PC-9 (cell line): Measurements from ENCODE around the gene OR2F2.

ENCODE experiments used
- CTCF ChIP-seq: fragments of 200-600 bp; sonication (generic); conservative IDR thresholded peaks from 2 replicates; pipeline ENCODE4 v1.6.1; 2017; ENCODE audit warnings: mixed run types, antibody characterized with exemption, mild to moderate bottlenecking, moderate library complexity
- EZH2 ChIP-seq: fragments of 200-600 bp; sonication (generic); IDR thresholded peaks from 2 replicates; pipeline ENCODE4 v1.8.0; 2017; ENCODE audit warnings: antibody characterized with exemption, low read depth

- TF ChIP-seq CTCF (no peak), EZH2 (no peak)
These were observed 30.2 kb downstream of the OR2F2 start for GRCh38 chr7:143965280-143965679.
